Measurements from ENCODE around the gene TLK1.

Gene TLK1

GRCh38 chr2:171169839-171170238 lies 9.1 kb upstream of the TLK1 start:
- Histone ChIP-seq H3K9me3 (ENCODE audit: control extremely low read depth in 1 of 5, control insufficient read depth in 4 of 5, insufficient read depth in 2 of 5, low read depth in 1 of 5, low read length in 4 of 5) (peaks cover 0 to 2% (median 0%) of the 10 kb centered on the region in 5 experiments), H3K36me3 (ENCODE audit: control insufficient read depth in 4 of 4, insufficient read depth in 4 of 4, low read length in 3 of 4) (no peaks in the 10 kb centered on the region), H3K4me3 (ENCODE audit: control insufficient read depth in 1 of 7, extremely low read depth in 1 of 7, insufficient read depth in 4 of 7, low read depth in 2 of 7, low read length in 6 of 7) (no peak overlapping the region), H3K4me1 (ENCODE audit: control extremely low read depth in 1 of 4, control insufficient read depth in 4 of 4, insufficient read depth in 4 of 4, low read length in 3 of 4) (no peaks in the 10 kb centered on the region), H3K27ac (ENCODE audit: insufficient read depth in 1 of 2, low read depth in 1 of 2, low read length in 2 of 2, poor library complexity in 1 of 2, severe bottlenecking in 2 of 2) (no peak overlapping the region), H3K27me3 (replicated peaks in 2 of 5; ENCODE audit: control insufficient read depth in 4 of 5, insufficient read depth in 5 of 5, low read length in 4 of 5) (no peaks in the 10 kb centered on the region)
- DNase-seq, result no peak
- ChIA-PET CTCF (interaction anchor here (0.9 kb wide), 1 partner anchor 15 kb away, joined by 3 read pairs; no protein-coding TSS in a partner anchor), POLR2A (interaction anchor here (0.7 kb wide), 1 partner anchor 143 kb away, joined by 3 read pairs; no protein-coding TSS in a partner anchor)

GRCh38 chr2:171169333-171169732 lies 8.6 kb upstream of the TLK1 start:
- Histone ChIP-seq H3K27me3 (replicated peaks in 2 of 5; ENCODE audit: control insufficient read depth in 4 of 5, insufficient read depth in 5 of 5, low read length in 4 of 5) (no peaks in the 10 kb centered on the region), H3K4me3 (ENCODE audit: control insufficient read depth in 1 of 7, extremely low read depth in 1 of 7, insufficient read depth in 4 of 7, low read depth in 2 of 7, low read length in 6 of 7) (no peak overlapping the region), H3K9me3 (ENCODE audit: control extremely low read depth in 1 of 5, control insufficient read depth in 4 of 5, insufficient read depth in 2 of 5, low read depth in 1 of 5, low read length in 4 of 5) (peaks cover 0 to 2% (median 0%) of the 10 kb centered on the region in 5 experiments), H3K27ac (ENCODE audit: insufficient read depth in 1 of 2, low read depth in 1 of 2, low read length in 2 of 2, poor library complexity in 1 of 2, severe bottlenecking in 2 of 2) (no peak overlapping the region), H3K36me3 (ENCODE audit: control insufficient read depth in 4 of 4, insufficient read depth in 4 of 4, low read length in 3 of 4) (no peaks in the 10 kb centered on the region), H3K4me1 (ENCODE audit: control extremely low read depth in 1 of 4, control insufficient read depth in 4 of 4, insufficient read depth in 4 of 4, low read length in 3 of 4) (peaks cover 0 to under 1% (median 0%) of the 10 kb centered on the region in 4 experiments)
- ChIA-PET CTCF (no interaction called here), POLR2A (interaction anchor here (0.7 kb wide), 1 partner anchor 143 kb away, joined by 3 read pairs; no protein-coding TSS in a partner anchor)
- DNase-seq, result no peak
- WGBS (ENCODE audit: insufficient coverage), result no CpG with 5 or more reads among the region's 2 CpGs

- no peaks in the 10 kb centered on the region for H3K27me3 ChIP-seq (replicated peaks in 2 of 5; ENCODE audit: control insufficient read depth in 4 of 5, insufficient read depth in 5 of 5, low read length in 4 of 5)
- peaks cover 9 to 18% (median 15%) of the 10 kb centered on the region in 4 experiments for H3K4me1 ChIP-seq (ENCODE audit: control extremely low read depth in 1 of 4, control insufficient read depth in 4 of 4, insufficient read depth in 4 of 4, low read length in 3 of 4)
- POLR2A ChIA-PET, result no interaction called here
- WGBS (ENCODE audit: insufficient coverage), result no CpG with 5 or more reads among the region's 1 CpG
- DNase-seq, result no peak
- CTCF ChIA-PET, result no interaction called here
- H3K4me3 ChIP-seq (ENCODE audit: control insufficient read depth in 1 of 7, extremely low read depth in 1 of 7, insufficient read depth in 4 of 7, low read depth in 2 of 7, low read length in 6 of 7), result no peak overlapping the region
- no peak overlapping the region for H3K27ac ChIP-seq (ENCODE audit: insufficient read depth in 1 of 2, low read depth in 1 of 2, low read length in 2 of 2, poor library complexity in 1 of 2, severe bottlenecking in 2 of 2)
- peaks cover 0 to under 1% (median 0%) of the 10 kb centered on the region in 5 experiments for H3K9me3 ChIP-seq (ENCODE audit: control extremely low read depth in 1 of 5, control insufficient read depth in 4 of 5, insufficient read depth in 2 of 5, low read depth in 1 of 5, low read length in 4 of 5)
- no peaks in the 10 kb centered on the region for H3K36me3 ChIP-seq (ENCODE audit: control insufficient read depth in 4 of 4, insufficient read depth in 4 of 4, low read length in 3 of 4)
These were observed 6.8 kb upstream of the TLK1 start for GRCh38 chr2:171167352-171167997.

GRCh38 chr2:171166328-171166983 lies 5.8 kb upstream of the TLK1 start:
- H3K9me3 ChIP-seq (ENCODE audit: control extremely low read depth in 1 of 5, control insufficient read depth in 4 of 5, insufficient read depth in 2 of 5, low read depth in 1 of 5, low read length in 4 of 5), result no peaks in the 10 kb centered on the region
- ChIA-PET POLR2A (no interaction called here), CTCF (no interaction called here)

GRCh38 chr2:171165967-171166327 lies 5.3 kb upstream of the TLK1 start:
- Histone ChIP-seq H3K4me3 (ENCODE audit: control insufficient read depth in 1 of 7, extremely low read depth in 1 of 7, insufficient read depth in 4 of 7, low read depth in 2 of 7, low read length in 6 of 7) (no peak overlapping the region), H3K27ac (ENCODE audit: insufficient read depth in 1 of 2, low read depth in 1 of 2, low read length in 2 of 2, poor library complexity in 1 of 2, severe bottlenecking in 2 of 2) (no peak overlapping the region), H3K27me3 (replicated peaks in 2 of 5; ENCODE audit: control insufficient read depth in 4 of 5, insufficient read depth in 5 of 5, low read length in 4 of 5) (no peaks in the 10 kb centered on the region), H3K36me3 (ENCODE audit: control insufficient read depth in 4 of 4, insufficient read depth in 4 of 4, low read length in 3 of 4) (no peaks in the 10 kb centered on the region), H3K4me1 (ENCODE audit: control extremely low read depth in 1 of 4, control insufficient read depth in 4 of 4, insufficient read depth in 4 of 4, low read length in 3 of 4) (peaks cover 15 to 28% (median 24%) of the 10 kb centered on the region in 4 experiments), H3K9me3 (ENCODE audit: control extremely low read depth in 1 of 5, control insufficient read depth in 4 of 5, insufficient read depth in 2 of 5, low read depth in 1 of 5, low read length in 4 of 5) (no peaks in the 10 kb centered on the region)
- no peak for DNase-seq
- CTCF ChIA-PET, result no interaction called here
- WGBS (ENCODE audit: insufficient coverage), result no CpG with 5 or more reads among the region's 1 CpG
- POLR2A ChIA-PET, result no interaction called here

More at GRCh38 chr2:171166328-171166983, 5.8 kb upstream of the TLK1 start:
- H3K27ac ChIP-seq (ENCODE audit: insufficient read depth in 1 of 2, low read depth in 1 of 2, low read length in 2 of 2, poor library complexity in 1 of 2, severe bottlenecking in 2 of 2), result no peak overlapping the region
- DNase-seq, result no peak
- 94% methylated on average over 5 of the region's 6 CpGs for WGBS (ENCODE audit: insufficient coverage)
- no peaks in the 10 kb centered on the region for H3K36me3 ChIP-seq (ENCODE audit: control insufficient read depth in 4 of 4, insufficient read depth in 4 of 4, low read length in 3 of 4)
- H3K4me1 ChIP-seq (ENCODE audit: control extremely low read depth in 1 of 4, control insufficient read depth in 4 of 4, insufficient read depth in 4 of 4, low read length in 3 of 4), result peaks cover 14 to 28% (median 23%) of the 10 kb centered on the region in 4 experiments
- no peaks in the 10 kb centered on the region for H3K27me3 ChIP-seq (replicated peaks in 2 of 5; ENCODE audit: control insufficient read depth in 4 of 5, insufficient read depth in 5 of 5, low read length in 4 of 5)
- no peak overlapping the region for H3K4me3 ChIP-seq (ENCODE audit: control insufficient read depth in 1 of 7, extremely low read depth in 1 of 7, insufficient read depth in 4 of 7, low read depth in 2 of 7, low read length in 6 of 7)

- peak in 2 of 3 donors; percentile 69 to 82 for DNase-seq
- Histone ChIP-seq H3K9me3 (ENCODE audit: control extremely low read depth in 1 of 5, control insufficient read depth in 4 of 5, insufficient read depth in 2 of 5, low read depth in 1 of 5, low read length in 4 of 5) (no peaks in the 10 kb centered on the region), H3K27ac (ENCODE audit: insufficient read depth in 1 of 2, low read depth in 1 of 2, low read length in 2 of 2, poor library complexity in 1 of 2, severe bottlenecking in 2 of 2) (no peak overlapping the region), H3K36me3 (ENCODE audit: control insufficient read depth in 4 of 4, insufficient read depth in 4 of 4, low read length in 3 of 4) (no peaks in the 10 kb centered on the region), H3K4me3 (ENCODE audit: control insufficient read depth in 1 of 7, extremely low read depth in 1 of 7, insufficient read depth in 4 of 7, low read depth in 2 of 7, low read length in 6 of 7) (peak overlapping the region in 1 of 7 experiments; percentile 6), H3K27me3 (replicated peaks in 2 of 5; ENCODE audit: control insufficient read depth in 4 of 5, insufficient read depth in 5 of 5, low read length in 4 of 5) (no peaks in the 10 kb centered on the region), H3K4me1 (ENCODE audit: control extremely low read depth in 1 of 4, control insufficient read depth in 4 of 4, insufficient read depth in 4 of 4, low read length in 3 of 4) (peaks cover 22 to 38% (median 27%) of the 10 kb centered on the region in 4 experiments)
- ChIA-PET POLR2A (interaction anchor here (0.7 kb wide), 1 partner anchor 72 kb away, joined by 4 read pairs; no protein-coding TSS in a partner anchor), CTCF (interaction anchor here (0.6 to 2.1 kb wide), 8 partner anchors 9 to 943 kb away, joined by 3 to 8 read pairs (median 3); no protein-coding TSS in a partner anchor)
- WGBS (ENCODE audit: insufficient coverage), result 40% methylated on average over 3 of the region's 4 CpGs
These were observed 2.6 kb upstream of the TLK1 start for GRCh38 chr2:171163261-171163660.

All from common myeloid progenitor, CD34-positive (primary cell).